ENCODE data around the gene DHX29.

DNA sequence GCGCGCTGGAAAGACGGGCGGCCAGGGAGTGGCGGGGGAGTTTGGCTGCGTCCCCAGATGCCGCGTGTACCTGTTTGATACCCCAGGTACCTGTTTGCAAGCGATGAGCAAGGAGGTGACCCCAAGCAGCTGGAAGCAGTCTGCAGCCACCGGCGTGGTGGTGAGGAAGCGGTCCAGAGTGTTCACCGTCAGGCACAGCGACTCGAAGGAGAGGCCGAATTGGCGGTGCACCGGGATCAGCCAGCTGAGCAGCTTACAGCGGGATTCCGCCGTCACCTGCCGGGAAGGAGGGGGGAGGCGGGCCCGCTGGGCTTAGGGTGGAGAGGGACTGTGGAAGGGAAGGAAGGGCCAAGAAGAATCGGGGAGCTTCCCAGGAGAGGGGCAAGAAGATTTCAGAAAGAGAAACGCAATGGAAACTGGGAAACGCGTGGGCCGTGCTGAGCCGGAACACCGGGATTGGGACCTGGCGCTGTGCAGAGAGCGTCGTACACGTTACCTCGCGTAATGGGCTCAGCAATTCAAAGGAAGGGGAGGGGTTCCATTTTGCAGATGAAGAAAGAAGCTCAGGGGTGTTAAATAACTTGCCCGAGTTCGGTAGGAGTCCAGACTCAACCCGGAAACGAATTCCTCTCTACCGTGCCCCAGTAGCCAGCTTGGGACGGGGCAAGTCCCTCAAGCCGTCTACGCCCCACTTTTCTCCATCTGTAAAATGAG is 75.1 kb downstream of the DHX29 start:
- TF ChIP-seq, protein P1, sequence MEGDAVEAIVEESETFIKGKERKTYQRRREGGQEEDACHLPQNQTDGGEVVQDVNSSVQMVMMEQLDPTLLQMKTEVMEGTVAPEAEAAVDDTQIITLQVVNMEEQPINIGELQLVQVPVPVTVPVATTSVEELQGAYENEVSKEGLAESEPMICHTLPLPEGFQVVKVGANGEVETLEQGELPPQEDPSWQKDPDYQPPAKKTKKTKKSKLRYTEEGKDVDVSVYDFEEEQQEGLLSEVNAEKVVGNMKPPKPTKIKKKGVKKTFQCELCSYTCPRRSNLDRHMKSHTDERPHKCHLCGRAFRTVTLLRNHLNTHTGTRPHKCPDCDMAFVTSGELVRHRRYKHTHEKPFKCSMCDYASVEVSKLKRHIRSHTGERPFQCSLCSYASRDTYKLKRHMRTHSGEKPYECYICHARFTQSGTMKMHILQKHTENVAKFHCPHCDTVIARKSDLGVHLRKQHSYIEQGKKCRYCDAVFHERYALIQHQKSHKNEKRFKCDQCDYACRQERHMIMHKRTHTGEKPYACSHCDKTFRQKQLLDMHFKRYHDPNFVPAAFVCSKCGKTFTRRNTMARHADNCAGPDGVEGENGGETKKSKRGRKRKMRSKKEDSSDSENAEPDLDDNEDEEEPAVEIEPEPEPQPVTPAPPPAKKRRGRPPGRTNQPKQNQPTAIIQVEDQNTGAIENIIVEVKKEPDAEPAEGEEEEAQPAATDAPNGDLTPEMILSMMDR (IDR thresholded peaks at IDR 0.05), result no peak
- TF ChIP-seq POLR2A (IDR thresholded peaks at IDR 0.05), result peak in 1 of 2 donors; percentile 59

Data from thyroid gland (tissue), 4 donors.